K562 (cell line): ENCODE measurements around the gene UBL3. TPM values are rescaled to one million over a fixed set of nuclear protein-coding genes. Genes with fewer than 3 reads are reported as not detected.
A peak's percentile ranks its signal among the peaks of the same experiment; 100 is the strongest.

ENCODE experiments used
- BCOR ChIP-seq: fragments of 450-650 bp; IDR thresholded peaks from 2 replicates; pipeline ENCODE4 v1.6.1; 2016
- CBX5 ChIP-seq: IDR thresholded peaks from 2 replicates; pipeline ENCODE4 v1.6.1; 2014; ENCODE audit warnings: low read depth, borderline replicate concordance
- CGGBP1 ChIP-seq: fragments of 250-450 bp; sonication (Bioruptor Pico); IDR thresholded peaks from 2 replicates; pipeline ENCODE4 v1.9.0; 2021; ENCODE audit warnings: mild to moderate bottlenecking
- CHCHD3 ChIP-seq: fragments of 250-450 bp; sonication (Bioruptor Pico); IDR thresholded peaks from 2 replicates; pipeline ENCODE4 v2.1.2; 2022; ENCODE audit warnings: mild to moderate bottlenecking
- CHD1 ChIP-seq: fragments of 200-600 bp; sonication (generic); IDR thresholded peaks from one replicate; pipeline ENCODE4 v1.6.1; 2012; ENCODE audit warnings: mild to moderate bottlenecking, moderate library complexity, low read length, inconsistent platforms
- CHD2 ChIP-seq: IDR thresholded peaks from 2 replicates; pipeline ENCODE4 v1.6.1; 2011; ENCODE audit warnings: low read depth, low read length
- CXXC5 ChIP-seq: fragments of 250-450 bp; sonication (Bioruptor Pico); IDR thresholded peaks from 2 replicates; pipeline ENCODE4 v1.8.0; 2022; ENCODE audit warnings: inconsistent platforms, mild to moderate bottlenecking, moderate library complexity
- ELF2 ChIP-seq: fragments of 250-450 bp; sonication (Bioruptor Pico); IDR thresholded peaks from 2 replicates; pipeline ENCODE4 v1.5.0; 2021; ENCODE audit warnings: mild to moderate bottlenecking
- FOXK1 ChIP-seq: sonication (generic); formaldehyde crosslinking; IDR thresholded peaks from 2 replicates; pipeline ENCODE4 v1.8.0; 2022; ENCODE audit warnings: missing genetic modification reagents, mild to moderate bottlenecking, borderline replicate concordance
- HOMEZ ChIP-seq: fragments of 250-450 bp; sonication (Bioruptor Pico); IDR thresholded peaks from 2 replicates; pipeline ENCODE4 v1.4.0; 2020; ENCODE audit warnings: mild to moderate bottlenecking, moderate library complexity
- KDM4B ChIP-seq, 2 experiments: fragments of 450-650 bp in 1 of 2; sonication (generic) in 1 of 2; IDR thresholded peaks; 2 replicates each; pipeline ENCODE4 v1.6.1; 2016 to 2017; ENCODE audit warnings: borderline replicate concordance in 2 of 2, antibody characterized with exemption in 1 of 2, low read depth in 1 of 2, mild to moderate bottlenecking in 1 of 2
- MCM5 ChIP-seq: fragments of 450-650 bp; IDR thresholded peaks from 2 replicates; pipeline ENCODE4 v1.6.1; 2016; ENCODE audit warnings: low read depth
- MITF ChIP-seq: IDR thresholded peaks from 2 replicates; pipeline ENCODE4 v1.6.1; 2014; ENCODE audit warnings: antibody characterized with exemption
- MTA3 ChIP-seq: fragments of 450-650 bp; formaldehyde crosslinking; IDR thresholded peaks from 2 replicates; pipeline ENCODE4 v1.6.1; 2017; ENCODE audit warnings: mild to moderate bottlenecking, borderline replicate concordance
- NCOA1 ChIP-seq: fragments of 450-650 bp; IDR thresholded peaks from 2 replicates; pipeline ENCODE4 v1.6.1; 2016; ENCODE audit warnings: low read depth
- NFE2 ChIP-seq: IDR thresholded peaks from 2 replicates; pipeline ENCODE4 v1.6.1; 2014; ENCODE audit warnings: antibody characterized with exemption, low read depth
- NUFIP1 ChIP-seq: fragments of 450-650 bp; IDR thresholded peaks from 2 replicates; pipeline ENCODE4 v1.6.1; 2018; ENCODE audit not compliant: partially characterized antibody
- POLR2H ChIP-seq: IDR thresholded peaks from 2 replicates; pipeline ENCODE4 v1.6.1; 2016; ENCODE audit warnings: missing genetic modification characterization, low read depth, mild to moderate bottlenecking, control low read depth, missing compliant biosample characterization, moderate library complexity
- ZFX ChIP-seq: sonication (generic); formaldehyde crosslinking; IDR thresholded peaks from 2 replicates; pipeline ENCODE4 v1.8.0; 2022; ENCODE audit warnings: mild to moderate bottlenecking, missing genetic modification reagents, moderate library complexity
- ZNF224 ChIP-seq: sonication (generic); formaldehyde crosslinking; IDR thresholded peaks from 2 replicates; pipeline ENCODE4 v1.8.0; 2022; ENCODE audit warnings: mild to moderate bottlenecking, missing genetic modification reagents
- ZNF518B ChIP-seq: fragments of 250-450 bp; sonication (Bioruptor Pico); IDR thresholded peaks from 2 replicates; pipeline ENCODE4 v1.5.0; 2021; ENCODE audit warnings: mild to moderate bottlenecking, moderate library complexity
- ZNF551 ChIP-seq: fragments of 250-450 bp; sonication (Bioruptor Pico); IDR thresholded peaks from 2 replicates; pipeline ENCODE4 v1.5.0; 2021; ENCODE audit warnings: mild to moderate bottlenecking, moderate library complexity
- ZNF77 ChIP-seq: fragments of 250-450 bp; sonication (Bioruptor Pico); IDR thresholded peaks from 2 replicates; pipeline ENCODE4 v1.5.0; 2020
- ZNF79 ChIP-seq: fragments of 250-450 bp; sonication (Bioruptor Pico); IDR thresholded peaks from 2 replicates; pipeline ENCODE4 v1.4.0; 2020; ENCODE audit warnings: low read depth, mild to moderate bottlenecking, moderate library complexity
- polyA plus RNA-seq, 8 experiments: library from polyadenylated mRNA; depleted of rRNA in 4 of 8; stranded (reverse) in 5 of 8; unstranded in 3 of 8; fragments of >200 nt; fragmentation: Nextera tagmentation in 2 of 8; fragmentation: Illumina TruSeq in 1 of 8; extraction: Ambion mirVana in 2 of 8; extraction: Trizol in 1 of 8; gene quantifications; 2 replicates each; pipeline versions ENCODE4 v1.2.1 to v1.2.3, GENCODE V29; 2011 to 2014; ENCODE audit warnings: inconsistent platforms in 1 of 8, missing spikeins in 1 of 8
- total RNA-seq, 7 experiments: library from RNA; depleted of rRNA in 6 of 7; stranded (reverse); fragments of >200 nt in 6 of 7; fragmentation: Illumina TruSeq in 2 of 7; extraction: Trizol in 2 of 7; gene quantifications; 2 replicates each; pipeline versions ENCODE4 v1.2.1 to v1.2.3, GENCODE V29; 2011 to 2021; ENCODE audit warnings: low replicate concordance in 1 of 7

Gene UBL3
- total and polyA plus RNA-seq, 9 of the 15 experiments (the other 6 are each of a cell fraction or from before 2014, with no cell fraction given) = 0.64 to 2.4 (median 1.8) TPM

- TF ChIP-seq NUFIP1 (no peak), CXXC5 (CRISPR knock-in tag) (peak; percentile 59), HOMEZ (CRISPR knock-in tag) (no peak), KDM4B (IDR thresholded peaks at IDR 0.05; ENCODE audit: borderline replicate concordance in 2 of 2, low read depth in 1 of 2) (peak in 1 of 2 experiments; percentile 85; a peak in 1 of 4 replicates), CBX5 (no peak), NFE2 (no peak), CHD2 (peak; percentile 56; the same call in 1 of the 2 replicates), NCOA1 (no peak; the same call in 1 of the 2 replicates), MITF (no peak), FOXK1 (CRISPR knock-in tag) (no peak), BCOR (peak; percentile 37; the same call in 1 of the 2 replicates), POLR2H (tag) (no peak), ELF2 (CRISPR knock-in tag) (no peak), CHD1 (no peak), MCM5 (no peak), ZNF77 (CRISPR knock-in tag) (no peak), ZNF224 (no peak), CGGBP1 (no peak), ZFX (CRISPR knock-in tag) (peak; percentile 61), ZNF518B (CRISPR knock-in tag) (no peak), CHCHD3 (no peak), MTA3 (no peak), ZNF551 (no peak), ZNF79 (CRISPR knock-in tag) (no peak)
These were observed at the start of gene UBL3 (continued) for GRCh38 chr13:29850213-29850898.
